Measurements from ENCODE around the gene STX7. TPM values are rescaled to one million over a fixed set of nuclear protein-coding genes. Genes with fewer than 3 reads are reported as not detected.

Gene STX7
- total RNA-seq, 4 donors from 2014 or later: 43.2 to 81.4 (median 49.9) TPM

- H3K4me1 ChIP-seq: peaks cover 7 to 64% (median 49%) of the 10 kb centered on the region in 4 donors
- intact Hi-C loops (cut with DNase I): loop anchor here (2.0 to 10.0 kb wide), 3 partner anchors 185 to 568 kb away; no protein-coding TSS in a partner anchor
Observed at GRCh38 chr6:132482581-132482980, 30.3 kb downstream of the STX7 start.

GRCh38 chr6:132481189-132481588, 31.7 kb downstream of the STX7 start:
- Histone ChIP-seq H3K4me1 (peaks cover 7 to 64% (median 51%) of the 10 kb centered on the region in 4 donors), H3K4me3 (no peak overlapping the region), H3K9me3 (no peaks in the 10 kb centered on the region), H3K27ac (replicated peaks in 1 of 4) (no peak overlapping the region), H3K36me3 (no peaks in the 10 kb centered on the region), H3K27me3 (no peaks in the 10 kb centered on the region)
- TF ChIP-seq POLR2A (IDR thresholded peaks at IDR 0.05; ENCODE audit: low read depth) (no peak), POLR2AphosphoS5 (IDR thresholded peaks at IDR 0.05) (no peak)
- no peak for DNase-seq (ENCODE audit: extremely low spot score)
- intact Hi-C loops (cut with DNase I): loop anchor here (5.0 to 10.0 kb wide), 2 partner anchors 184 to 566 kb away; no protein-coding TSS in a partner anchor

More at GRCh38 chr6:132482581-132482980, 30.3 kb downstream of the STX7 start:
- Histone ChIP-seq H3K4me3 (no peak overlapping the region), H3K36me3 (no peaks in the 10 kb centered on the region), H3K27ac (replicated peaks in 1 of 4) (no peak overlapping the region), H3K9me3 (no peaks in the 10 kb centered on the region), H3K27me3 (no peaks in the 10 kb centered on the region)
- 51% methylated on average over 2 of the region's 2 CpGs for WGBS
- no peak for TF ChIP-seq EP300 (IDR thresholded peaks at IDR 0.05)
- no peak for TF ChIP-seq POLR2AphosphoS5 (IDR thresholded peaks at IDR 0.05)
- no peak for TF ChIP-seq CTCF (IDR thresholded peaks at IDR 0.05)
- no peak for TF ChIP-seq POLR2A (IDR thresholded peaks at IDR 0.05; ENCODE audit: low read depth)
- no peak for DNase-seq (ENCODE audit: extremely low spot score)

- no peak for TF ChIP-seq POLR2A (IDR thresholded peaks at IDR 0.05; ENCODE audit: low read depth)
- WGBS: 92% methylated on average over 2 of the region's 2 CpGs
- DNase-seq (ENCODE audit: extremely low spot score): no peak
- Histone ChIP-seq H3K36me3 (peaks cover 0 to 8% (median 0%) of the 10 kb centered on the region in 4 donors), H3K4me1 (peaks cover 7 to 51% (median 45%) of the 10 kb centered on the region in 4 donors), H3K27ac (replicated peaks in 1 of 4) (no peak overlapping the region), H3K9me3 (no peaks in the 10 kb centered on the region), H3K4me3 (no peak overlapping the region), H3K27me3 (no peaks in the 10 kb centered on the region)
- intact Hi-C loops (cut with DNase I): no loop called here
Observed at GRCh38 chr6:132479131-132479530, 33.8 kb downstream of the STX7 start.

GRCh38 chr6:132478674-132479073, 34.2 kb downstream of the STX7 start:
- Histone ChIP-seq H3K4me3 (no peak overlapping the region), H3K36me3 (peaks cover 0 to 8% (median 0%) of the 10 kb centered on the region in 4 donors), H3K9me3 (no peaks in the 10 kb centered on the region), H3K4me1 (peaks cover 3 to 46% (median 40%) of the 10 kb centered on the region in 4 donors), H3K27ac (replicated peaks in 1 of 4) (no peak overlapping the region), H3K27me3 (no peaks in the 10 kb centered on the region)
- TF ChIP-seq CTCF (IDR thresholded peaks at IDR 0.05): no peak
- TF ChIP-seq POLR2AphosphoS5 (IDR thresholded peaks at IDR 0.05): no peak
- no peak for TF ChIP-seq EP300 (IDR thresholded peaks at IDR 0.05)
- TF ChIP-seq POLR2A (IDR thresholded peaks at IDR 0.05; ENCODE audit: low read depth): no peak
- intact Hi-C loops (cut with DNase I): no loop called here
- DNase-seq (ENCODE audit: extremely low spot score): no peak
- 92% methylated on average over 5 of the region's 5 CpGs for WGBS

- Histone ChIP-seq H3K4me1 (peaks cover 0 to 42% (median 36%) of the 10 kb centered on the region in 4 donors), H3K4me3 (no peak overlapping the region), H3K36me3 (peaks cover 0 to 8% (median 0%) of the 10 kb centered on the region in 4 donors), H3K27me3 (no peaks in the 10 kb centered on the region), H3K9me3 (no peaks in the 10 kb centered on the region), H3K27ac (replicated peaks in 1 of 4) (no peak overlapping the region)
- intact Hi-C loops (cut with DNase I): no loop called here
- DNase-seq (ENCODE audit: extremely low spot score): no peak
- 76% methylated on average over 2 of the region's 2 CpGs for WGBS
- TF ChIP-seq POLR2AphosphoS5 (IDR thresholded peaks at IDR 0.05) (no peak), POLR2A (IDR thresholded peaks at IDR 0.05; ENCODE audit: low read depth) (no peak), CTCF (IDR thresholded peaks at IDR 0.05) (no peak), EP300 (IDR thresholded peaks at IDR 0.05) (no peak)
Observed at GRCh38 chr6:132478266-132478665, 34.6 kb downstream of the STX7 start.

- H3K27me3 ChIP-seq: no peaks in the 10 kb centered on the region
- no peak overlapping the region for H3K27ac ChIP-seq (replicated peaks in 1 of 4)
- H3K9me3 ChIP-seq: no peaks in the 10 kb centered on the region
- intact Hi-C loops (cut with DNase I): no loop called here
- TF ChIP-seq POLR2AphosphoS5 (IDR thresholded peaks at IDR 0.05): no peak
- no peak for TF ChIP-seq EP300 (IDR thresholded peaks at IDR 0.05)
- TF ChIP-seq CTCF (IDR thresholded peaks at IDR 0.05): no peak
- no peak for TF ChIP-seq POLR2A (IDR thresholded peaks at IDR 0.05; ENCODE audit: low read depth)
- peaks cover 0 to 28% (median 23%) of the 10 kb centered on the region in 4 donors for H3K4me1 ChIP-seq
- peaks cover 0 to 11% (median 5%) of the 10 kb centered on the region in 4 donors for H3K36me3 ChIP-seq
- WGBS: 69% methylated on average over 4 of the region's 4 CpGs
- no peak for DNase-seq (ENCODE audit: extremely low spot score)
- H3K4me3 ChIP-seq: no peak overlapping the region
Observed at GRCh38 chr6:132476688-132477087, 36.2 kb downstream of the STX7 start.

Data from esophagus muscularis mucosa (tissue), 4 donors.